Measurements from ENCODE around the gene SERPIND1. TPM values are rescaled to one million over a fixed set of nuclear protein-coding genes. Genes with fewer than 3 reads are reported as not detected.

SERPIND1 gene
- total and polyA plus RNA-seq, 2 experiments from 2014 or later: not detected

DNA sequence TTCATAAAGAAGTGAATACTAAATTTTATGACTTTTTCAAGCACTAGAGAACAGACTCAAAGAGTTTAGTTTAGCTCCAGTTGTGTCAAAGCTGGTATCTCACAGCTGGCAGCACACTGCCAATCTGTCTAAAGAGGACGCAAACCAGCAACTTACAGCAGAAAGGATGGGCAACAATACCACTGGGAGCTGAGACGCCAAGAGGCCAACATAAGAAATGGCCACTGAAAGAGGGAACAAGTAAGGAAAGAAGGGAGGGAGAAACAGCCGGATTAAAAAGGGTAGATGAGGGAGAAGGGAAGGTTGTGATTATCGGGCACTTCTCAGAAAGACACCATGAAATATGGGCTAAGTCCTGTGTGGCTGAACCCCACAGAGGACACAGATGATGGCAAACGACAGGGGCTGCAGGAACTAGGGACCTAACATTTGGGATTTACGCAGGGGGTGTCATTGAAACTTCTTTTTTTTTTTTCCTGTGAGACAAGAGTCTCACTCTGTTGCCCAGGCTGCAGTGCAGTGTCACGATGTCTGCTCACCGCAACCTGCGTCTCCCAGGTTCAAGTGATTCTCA, 41.7 kb downstream of the SERPIND1 start (continued):
- TF ChIP-seq, protein P1, sequence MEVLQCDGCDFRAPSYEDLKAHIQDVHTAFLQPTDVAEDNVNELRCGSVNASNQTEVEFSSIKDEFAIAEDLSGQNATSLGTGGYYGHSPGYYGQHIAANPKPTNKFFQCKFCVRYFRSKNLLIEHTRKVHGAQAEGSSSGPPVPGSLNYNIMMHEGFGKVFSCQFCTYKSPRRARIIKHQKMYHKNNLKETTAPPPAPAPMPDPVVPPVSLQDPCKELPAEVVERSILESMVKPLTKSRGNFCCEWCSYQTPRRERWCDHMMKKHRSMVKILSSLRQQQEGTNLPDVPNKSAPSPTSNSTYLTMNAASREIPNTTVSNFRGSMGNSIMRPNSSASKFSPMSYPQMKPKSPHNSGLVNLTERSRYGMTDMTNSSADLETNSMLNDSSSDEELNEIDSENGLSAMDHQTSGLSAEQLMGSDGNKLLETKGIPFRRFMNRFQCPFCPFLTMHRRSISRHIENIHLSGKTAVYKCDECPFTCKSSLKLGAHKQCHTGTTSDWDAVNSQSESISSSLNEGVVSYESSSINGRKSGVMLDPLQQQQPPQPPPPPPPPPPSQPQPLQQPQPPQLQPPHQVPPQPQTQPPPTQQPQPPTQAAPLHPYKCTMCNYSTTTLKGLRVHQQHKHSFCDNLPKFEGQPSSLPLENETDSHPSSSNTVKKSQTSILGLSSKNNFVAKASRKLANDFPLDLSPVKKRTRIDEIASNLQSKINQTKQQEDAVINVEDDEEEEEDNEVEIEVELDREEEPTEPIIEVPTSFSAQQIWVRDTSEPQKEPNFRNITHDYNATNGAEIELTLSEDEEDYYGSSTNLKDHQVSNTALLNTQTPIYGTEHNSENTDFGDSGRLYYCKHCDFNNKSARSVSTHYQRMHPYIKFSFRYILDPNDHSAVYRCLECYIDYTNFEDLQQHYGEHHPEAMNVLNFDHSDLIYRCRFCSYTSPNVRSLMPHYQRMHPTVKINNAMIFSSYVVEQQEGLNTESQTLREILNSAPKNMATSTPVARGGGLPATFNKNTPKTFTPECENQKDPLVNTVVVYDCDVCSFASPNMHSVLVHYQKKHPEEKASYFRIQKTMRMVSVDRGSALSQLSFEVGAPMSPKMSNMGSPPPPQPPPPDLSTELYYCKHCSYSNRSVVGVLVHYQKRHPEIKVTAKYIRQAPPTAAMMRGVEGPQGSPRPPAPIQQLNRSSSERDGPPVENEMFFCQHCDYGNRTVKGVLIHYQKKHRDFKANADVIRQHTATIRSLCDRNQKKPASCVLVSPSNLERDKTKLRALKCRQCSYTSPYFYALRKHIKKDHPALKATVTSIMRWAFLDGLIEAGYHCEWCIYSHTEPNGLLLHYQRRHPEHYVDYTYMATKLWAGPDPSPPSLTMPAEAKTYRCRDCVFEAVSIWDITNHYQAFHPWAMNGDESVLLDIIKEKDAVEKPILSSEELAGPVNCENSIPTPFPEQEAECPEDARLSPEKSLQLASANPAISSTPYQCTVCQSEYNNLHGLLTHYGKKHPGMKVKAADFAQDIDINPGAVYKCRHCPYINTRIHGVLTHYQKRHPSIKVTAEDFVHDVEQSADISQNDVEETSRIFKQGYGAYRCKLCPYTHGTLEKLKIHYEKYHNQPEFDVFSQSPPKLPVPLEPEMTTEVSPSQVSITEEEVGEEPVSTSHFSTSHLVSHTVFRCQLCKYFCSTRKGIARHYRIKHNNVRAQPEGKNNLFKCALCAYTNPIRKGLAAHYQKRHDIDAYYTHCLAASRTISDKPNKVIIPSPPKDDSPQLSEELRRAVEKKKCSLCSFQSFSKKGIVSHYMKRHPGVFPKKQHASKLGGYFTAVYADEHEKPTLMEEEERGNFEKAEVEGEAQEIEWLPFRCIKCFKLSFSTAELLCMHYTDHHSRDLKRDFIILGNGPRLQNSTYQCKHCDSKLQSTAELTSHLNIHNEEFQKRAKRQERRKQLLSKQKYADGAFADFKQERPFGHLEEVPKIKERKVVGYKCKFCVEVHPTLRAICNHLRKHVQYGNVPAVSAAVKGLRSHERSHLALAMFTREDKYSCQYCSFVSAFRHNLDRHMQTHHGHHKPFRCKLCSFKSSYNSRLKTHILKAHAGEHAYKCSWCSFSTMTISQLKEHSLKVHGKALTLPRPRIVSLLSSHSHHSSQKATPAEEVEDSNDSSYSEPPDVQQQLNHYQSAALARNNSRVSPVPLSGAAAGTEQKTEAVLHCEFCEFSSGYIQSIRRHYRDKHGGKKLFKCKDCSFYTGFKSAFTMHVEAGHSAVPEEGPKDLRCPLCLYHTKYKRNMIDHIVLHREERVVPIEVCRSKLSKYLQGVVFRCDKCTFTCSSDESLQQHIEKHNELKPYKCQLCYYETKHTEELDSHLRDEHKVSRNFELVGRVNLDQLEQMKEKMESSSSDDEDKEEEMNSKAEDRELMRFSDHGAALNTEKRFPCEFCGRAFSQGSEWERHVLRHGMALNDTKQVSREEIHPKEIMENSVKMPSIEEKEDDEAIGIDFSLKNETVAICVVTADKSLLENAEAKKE (CRISPR knock-in tag; IDR thresholded peaks at IDR 0.05): no peak
- TF ChIP-seq EZH2phosphoT487 (IDR thresholded peaks at IDR 0.05; ENCODE audit: unreplicated experiment): no peak
- TF ChIP-seq JUNB (IDR thresholded peaks at IDR 0.05; ENCODE audit: unreplicated experiment): no peak

DNA sequence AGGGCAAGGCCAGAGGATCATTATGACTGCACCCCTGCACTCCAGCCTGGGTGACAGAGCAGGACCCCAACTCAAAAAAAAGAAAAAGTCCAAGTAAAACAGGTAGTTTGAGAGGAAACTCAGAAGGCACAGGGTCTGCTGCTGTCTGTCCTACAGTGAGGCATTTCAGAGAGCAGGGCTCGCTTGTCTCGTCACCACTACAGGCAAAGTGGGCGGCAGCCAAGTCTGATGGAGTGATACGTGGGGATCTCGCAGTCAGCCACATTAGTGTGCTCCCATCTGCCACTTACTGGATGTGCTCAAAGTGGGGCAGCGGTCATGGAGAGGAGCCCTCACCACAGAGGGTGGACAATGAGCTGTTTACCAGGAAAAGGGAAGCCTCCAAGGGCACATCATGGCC, 42.6 kb downstream of the SERPIND1 start:
- Histone ChIP-seq H3K36me3 (ENCODE audit: insufficient read depth) (peaks cover 3% of the 10 kb centered on the region; the same call in 1 of the 2 replicates), H3K4me1 (ENCODE audit: insufficient read depth) (no peaks in the 10 kb centered on the region), H4K20me1 (replicated peaks; ENCODE audit: insufficient read depth) (no peaks in the 10 kb centered on the region; the same call in 1 of the 2 replicates), H2AFZ (no peak overlapping the region), H3K9me2 (ENCODE audit: insufficient read depth) (no peaks in the 10 kb centered on the region), H3K27ac (ENCODE audit: low read depth) (no peak overlapping the region), H3K4me2 (no peak overlapping the region), H3K4me3 (no peak overlapping the region), H3K27me3 (ENCODE audit: insufficient read depth) (no peaks in the 10 kb centered on the region), H3F3A (replicated peaks; ENCODE audit: low read depth) (no peaks in the 10 kb centered on the region), H3K79me2 (replicated peaks; ENCODE audit: insufficient read depth) (no peaks in the 10 kb centered on the region)
- no peak for ATAC-seq
- H3K9me3 Mint-ChIP-seq: no peaks in the 10 kb centered on the region
- no peak overlapping the region for H3K4me3 Mint-ChIP-seq
- H3K4me1 Mint-ChIP-seq: no peaks in the 10 kb centered on the region; the same call in 2 of the 3 replicates
- peaks cover 10% of the 10 kb centered on the region; the same call in 2 of the 3 replicates for H3K36me3 Mint-ChIP-seq (ENCODE audit: low read depth)
- peaks cover 2% of the 10 kb centered on the region for H3K27me3 Mint-ChIP-seq (ENCODE audit: insufficient read depth, low read depth, poor library complexity)
- H3K27ac Mint-ChIP-seq: no peak overlapping the region
- DNase-seq (ENCODE audit: low spot score): no peak
- TF ChIP-seq ZNF114 (CRISPR knock-in tag; IDR thresholded peaks at IDR 0.05): no peak
- TF ChIP-seq CREB1 (CRISPR knock-in tag; IDR thresholded peaks at IDR 0.05; ENCODE audit: low read depth): no peak
- TF ChIP-seq, protein P1 (CRISPR knock-in tag; IDR thresholded peaks at IDR 0.05): no peak
- TF ChIP-seq POLR2AphosphoS5 (IDR thresholded peaks at IDR 0.05; ENCODE audit: low read depth): no peak
- no peak for TF ChIP-seq NANOG (IDR thresholded peaks at IDR 0.05; ENCODE audit: borderline replicate concordance)
- TF ChIP-seq, protein P2, sequence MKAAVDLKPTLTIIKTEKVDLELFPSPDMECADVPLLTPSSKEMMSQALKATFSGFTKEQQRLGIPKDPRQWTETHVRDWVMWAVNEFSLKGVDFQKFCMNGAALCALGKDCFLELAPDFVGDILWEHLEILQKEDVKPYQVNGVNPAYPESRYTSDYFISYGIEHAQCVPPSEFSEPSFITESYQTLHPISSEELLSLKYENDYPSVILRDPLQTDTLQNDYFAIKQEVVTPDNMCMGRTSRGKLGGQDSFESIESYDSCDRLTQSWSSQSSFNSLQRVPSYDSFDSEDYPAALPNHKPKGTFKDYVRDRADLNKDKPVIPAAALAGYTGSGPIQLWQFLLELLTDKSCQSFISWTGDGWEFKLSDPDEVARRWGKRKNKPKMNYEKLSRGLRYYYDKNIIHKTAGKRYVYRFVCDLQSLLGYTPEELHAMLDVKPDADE (IDR thresholded peaks at IDR 0.05): no peak
- TF ChIP-seq STAT1 (IDR thresholded peaks at IDR 0.05; ENCODE audit: unreplicated experiment): no peak

Measured in GM23338 (cell line).